SU-DHL-6 (cell line): ENCODE data around the gene OGDHL.

Source experiments
- H2AFZ ChIP-seq: fragments of 200-600 bp; sonication (generic); 2 replicates; pipeline ENCODE4 v1.6.1; 2014; ENCODE audit warnings: low read depth, mild to moderate bottlenecking, moderate library complexity, mixed read lengths, antibody characterized with exemption, low read length; ENCODE audit not compliant: severe bottlenecking
- H3F3A ChIP-seq: fragments of 200-600 bp; shearing (Covaris generic); 2 replicates; pipeline ENCODE4 v1.6.0; 2016; ENCODE audit warnings: antibody characterized with exemption, mild to moderate bottlenecking; ENCODE audit not compliant: insufficient read depth
- H3K27ac ChIP-seq: fragments of 200-600 bp; sonication (generic); 2 replicates; pipeline ENCODE4 v1.5.1; 2016; ENCODE audit warnings: low read depth, mild to moderate bottlenecking, low read length, moderate library complexity, mixed read lengths
- H3K27me3 ChIP-seq: fragments of 200-600 bp; sonication (generic), shearing (Covaris generic); 2 replicates; pipeline ENCODE4 v1.6.0; 2014; ENCODE audit warnings: mild to moderate bottlenecking, low read length
- H3K36me3 ChIP-seq: fragments of 200-600 bp; sonication (generic); 2 replicates; pipeline ENCODE4 v1.6.1; 2014; ENCODE audit warnings: mild to moderate bottlenecking, low read length, mixed read lengths
- H3K4me2 ChIP-seq: fragments of 300-600, 200-600 bp; shearing (Covaris generic), sonication (generic); 2 replicates; pipeline ENCODE4 v1.6.0; 2014; ENCODE audit warnings: low read length, low read depth, mild to moderate bottlenecking; ENCODE audit not compliant: poor library complexity, severe bottlenecking
- H3K4me3 ChIP-seq: fragments of 200-600 bp; sonication (generic); 2 replicates; pipeline ENCODE4 v1.5.1; 2014; ENCODE audit warnings: antibody characterized with exemption, low read length, mild to moderate bottlenecking, mixed read lengths; ENCODE audit not compliant: insufficient read depth, poor library complexity, severe bottlenecking
- H3K79me2 ChIP-seq: fragments of 200-600 bp; sonication (generic); 2 replicates; pipeline ENCODE4 v1.6.1; 2014; ENCODE audit warnings: mild to moderate bottlenecking, low read length, moderate library complexity; ENCODE audit not compliant: insufficient read depth
- H3K9ac ChIP-seq: fragments of 200-600 bp; sonication (generic); 2 replicates; pipeline ENCODE4 v1.7.0; 2014; ENCODE audit warnings: mild to moderate bottlenecking, low read length
- H3K9me2 ChIP-seq: fragments of 200-600 bp; sonication (generic); replicated peaks from 2 replicates; pipeline ENCODE4 v1.6.1; 2014; ENCODE audit warnings: low read length; ENCODE audit not compliant: insufficient read depth
- H3K9me3 ChIP-seq: fragments of 200-600 bp; sonication (generic); 2 replicates; pipeline ENCODE4 v1.6.1; 2014; ENCODE audit warnings: low read length, mixed read lengths; ENCODE audit not compliant: insufficient read depth
- H4K20me1 ChIP-seq: fragments of 200-600 bp; sonication (generic); 2 replicates; pipeline ENCODE4 v1.6.1; 2014; ENCODE audit warnings: low read depth, mild to moderate bottlenecking, antibody characterized with exemption, low read length, moderate library complexity, mixed read lengths
- EZH2phosphoT487 ChIP-seq: fragments of 200-600 bp; sonication (generic), shearing (Covaris generic); conservative IDR thresholded peaks from 2 replicates; pipeline ENCODE4 v1.6.1; 2018; ENCODE audit warnings: mild to moderate bottlenecking, antibody characterized with exemption, low read length, moderate library complexity, mixed read lengths
- TF ChIP-seq, protein P1 (sequence below): fragments of 200-600 bp; sonication (generic); IDR thresholded peaks from one replicate; pipeline ENCODE4 v1.5.1; 2017; ENCODE audit warnings: antibody characterized with exemption, mild to moderate bottlenecking, low read length, moderate library complexity; ENCODE audit not compliant: insufficient read depth, poor library complexity, severe bottlenecking

OGDHL gene

DNA sequence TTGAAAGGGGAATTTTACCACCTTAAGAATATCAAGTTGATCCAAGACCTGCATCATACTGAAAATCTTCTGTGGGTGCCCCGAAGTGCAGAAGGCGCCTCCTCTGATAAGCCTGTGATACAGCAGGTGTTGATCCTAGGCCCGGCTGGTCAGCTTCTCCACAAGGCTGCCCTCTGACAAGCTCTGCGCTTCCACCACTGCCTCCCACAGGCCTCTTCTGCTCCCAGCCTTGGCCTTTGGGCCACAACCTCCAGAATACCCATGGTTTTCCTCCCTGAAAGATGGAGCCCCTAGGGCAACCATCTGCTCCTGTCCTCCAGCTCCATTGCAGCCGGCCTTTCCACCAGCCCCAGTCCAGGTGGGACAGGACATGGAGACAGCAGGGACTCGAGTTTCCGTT is 5.6 kb upstream of the OGDHL start:
- no peak overlapping the region for H3K4me3 ChIP-seq
- H3K9me2 ChIP-seq = no peaks in the 10 kb centered on the region
- no peak for TF ChIP-seq EZH2phosphoT487
- TF ChIP-seq, protein P1, sequence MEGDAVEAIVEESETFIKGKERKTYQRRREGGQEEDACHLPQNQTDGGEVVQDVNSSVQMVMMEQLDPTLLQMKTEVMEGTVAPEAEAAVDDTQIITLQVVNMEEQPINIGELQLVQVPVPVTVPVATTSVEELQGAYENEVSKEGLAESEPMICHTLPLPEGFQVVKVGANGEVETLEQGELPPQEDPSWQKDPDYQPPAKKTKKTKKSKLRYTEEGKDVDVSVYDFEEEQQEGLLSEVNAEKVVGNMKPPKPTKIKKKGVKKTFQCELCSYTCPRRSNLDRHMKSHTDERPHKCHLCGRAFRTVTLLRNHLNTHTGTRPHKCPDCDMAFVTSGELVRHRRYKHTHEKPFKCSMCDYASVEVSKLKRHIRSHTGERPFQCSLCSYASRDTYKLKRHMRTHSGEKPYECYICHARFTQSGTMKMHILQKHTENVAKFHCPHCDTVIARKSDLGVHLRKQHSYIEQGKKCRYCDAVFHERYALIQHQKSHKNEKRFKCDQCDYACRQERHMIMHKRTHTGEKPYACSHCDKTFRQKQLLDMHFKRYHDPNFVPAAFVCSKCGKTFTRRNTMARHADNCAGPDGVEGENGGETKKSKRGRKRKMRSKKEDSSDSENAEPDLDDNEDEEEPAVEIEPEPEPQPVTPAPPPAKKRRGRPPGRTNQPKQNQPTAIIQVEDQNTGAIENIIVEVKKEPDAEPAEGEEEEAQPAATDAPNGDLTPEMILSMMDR = no peak

DNA sequence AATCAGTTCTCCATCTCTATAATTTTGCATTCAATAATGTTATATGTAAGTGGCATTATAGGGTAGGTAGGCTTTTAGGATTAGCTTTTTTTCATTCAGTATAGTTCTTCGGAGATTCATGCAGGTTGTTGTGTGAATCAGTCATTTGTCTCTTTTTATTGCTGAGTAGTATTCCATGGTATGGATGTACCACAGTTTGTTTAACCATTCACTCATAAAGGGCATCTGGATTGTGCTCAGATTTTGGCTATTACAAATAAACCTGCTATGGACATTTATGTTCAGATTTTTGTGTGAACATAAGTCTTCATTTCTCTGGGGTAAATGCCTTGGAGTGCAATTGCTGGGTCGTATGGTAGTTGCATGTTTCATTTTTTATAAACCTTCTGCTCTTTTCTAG is 4.4 kb upstream of the OGDHL start:
- no peaks in the 10 kb centered on the region for H3K9me2 ChIP-seq
- H3K27me3 ChIP-seq = no peaks in the 10 kb centered on the region
- no peak for TF ChIP-seq EZH2phosphoT487
- TF ChIP-seq, protein P1 = no peak
- H3K4me3 ChIP-seq = no peak overlapping the region
- H3K27ac ChIP-seq = no peak overlapping the region
- no peaks in the 10 kb centered on the region for H3K79me2 ChIP-seq
- no peaks in the 10 kb centered on the region for H3K9me3 ChIP-seq
- no peaks in the 10 kb centered on the region for H3F3A ChIP-seq
- no peak overlapping the region for H3K9ac ChIP-seq
- no peaks in the 10 kb centered on the region for H4K20me1 ChIP-seq
- H2AFZ ChIP-seq = no peak overlapping the region
- no peaks in the 10 kb centered on the region for H3K36me3 ChIP-seq
- no peak overlapping the region for H3K4me2 ChIP-seq

More for the DNA sequence above, 5.6 kb upstream of the OGDHL start:
- Histone ChIP-seq H3F3A (no peaks in the 10 kb centered on the region), H3K27me3 (no peaks in the 10 kb centered on the region), H3K9ac (no peak overlapping the region), H4K20me1 (no peaks in the 10 kb centered on the region), H3K9me3 (no peaks in the 10 kb centered on the region), H3K79me2 (no peaks in the 10 kb centered on the region), H3K4me2 (no peak overlapping the region), H3K36me3 (no peaks in the 10 kb centered on the region), H2AFZ (no peak overlapping the region), H3K27ac (no peak overlapping the region)

DNA sequence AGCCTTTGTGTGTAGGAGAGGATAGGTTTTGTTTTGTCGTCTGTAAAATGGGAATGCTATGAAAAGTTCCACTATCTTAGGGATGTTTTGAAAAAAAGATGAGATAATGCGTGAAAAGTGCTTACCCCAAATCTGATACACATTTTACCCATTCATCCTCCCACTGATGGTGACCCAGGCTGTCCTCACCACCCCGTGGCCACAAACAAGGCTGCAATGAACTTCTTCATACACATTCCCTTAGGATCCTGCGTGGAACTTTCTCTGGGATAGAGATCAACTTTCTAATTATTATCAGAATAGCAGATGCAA is 399 bp upstream of the OGDHL start:
- Histone ChIP-seq H3F3A (no peaks in the 10 kb centered on the region), H3K4me2 (no peak overlapping the region), H3K9me2 (no peaks in the 10 kb centered on the region), H3K79me2 (no peaks in the 10 kb centered on the region), H3K27ac (no peak overlapping the region), H3K27me3 (no peaks in the 10 kb centered on the region), H4K20me1 (no peaks in the 10 kb centered on the region), H3K9ac (no peak overlapping the region), H3K4me3 (no peak overlapping the region), H2AFZ (no peak overlapping the region), H3K36me3 (no peaks in the 10 kb centered on the region), H3K9me3 (no peaks in the 10 kb centered on the region)
- TF ChIP-seq, protein P1 = no peak
- TF ChIP-seq EZH2phosphoT487 = no peak
